ENCODE results near the gene DEPDC5.
"Not testable (repeated sequence)": the region's sequence is repeated elsewhere in the genome, so short reads cannot be mapped to it uniquely, and the experiment has no call there.

Gene DEPDC5

DNA sequence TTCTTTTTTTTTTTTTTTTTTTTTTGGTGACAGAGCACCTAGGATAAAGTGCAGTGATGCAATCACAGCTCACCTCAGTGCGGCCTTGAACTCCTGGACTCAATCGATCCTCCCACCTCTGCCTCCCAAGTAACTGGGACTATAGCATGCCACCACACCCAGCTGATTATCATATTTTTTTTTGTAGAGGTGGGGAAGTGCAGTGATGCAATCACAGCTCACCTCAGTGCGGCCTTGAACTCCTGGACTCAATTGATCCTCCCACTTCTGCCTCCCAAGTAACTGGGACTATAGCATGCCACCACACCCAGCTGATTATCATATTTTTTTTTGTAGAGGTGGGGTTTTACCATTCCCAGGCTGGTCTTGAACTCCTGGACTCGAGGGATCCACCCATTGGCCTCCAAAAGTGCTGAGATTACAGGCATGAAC, 61.6 kb downstream of the DEPDC5 start:
- DNase-seq: not testable (repeated sequence)

DNA sequence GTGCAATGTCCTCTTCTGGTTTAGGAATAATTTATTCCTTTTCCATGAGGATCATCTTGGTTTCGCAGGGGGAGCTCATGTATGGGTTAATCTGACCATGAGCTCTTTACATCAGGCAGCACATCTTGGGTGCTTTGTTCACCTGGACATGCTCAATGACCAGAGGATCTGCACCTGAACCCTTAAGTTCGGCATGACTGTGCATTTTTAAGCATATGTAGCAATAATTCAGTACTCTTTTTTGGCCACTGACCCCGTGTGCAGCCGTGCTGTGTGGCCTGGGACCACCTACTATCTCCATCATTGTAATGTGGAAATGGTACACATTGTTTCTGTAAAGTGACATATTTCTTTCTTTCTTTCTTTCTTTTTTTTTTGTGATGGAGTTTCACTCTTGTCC, 62.9 kb downstream of the DEPDC5 start:
- DNase-seq: no peak

DNA sequence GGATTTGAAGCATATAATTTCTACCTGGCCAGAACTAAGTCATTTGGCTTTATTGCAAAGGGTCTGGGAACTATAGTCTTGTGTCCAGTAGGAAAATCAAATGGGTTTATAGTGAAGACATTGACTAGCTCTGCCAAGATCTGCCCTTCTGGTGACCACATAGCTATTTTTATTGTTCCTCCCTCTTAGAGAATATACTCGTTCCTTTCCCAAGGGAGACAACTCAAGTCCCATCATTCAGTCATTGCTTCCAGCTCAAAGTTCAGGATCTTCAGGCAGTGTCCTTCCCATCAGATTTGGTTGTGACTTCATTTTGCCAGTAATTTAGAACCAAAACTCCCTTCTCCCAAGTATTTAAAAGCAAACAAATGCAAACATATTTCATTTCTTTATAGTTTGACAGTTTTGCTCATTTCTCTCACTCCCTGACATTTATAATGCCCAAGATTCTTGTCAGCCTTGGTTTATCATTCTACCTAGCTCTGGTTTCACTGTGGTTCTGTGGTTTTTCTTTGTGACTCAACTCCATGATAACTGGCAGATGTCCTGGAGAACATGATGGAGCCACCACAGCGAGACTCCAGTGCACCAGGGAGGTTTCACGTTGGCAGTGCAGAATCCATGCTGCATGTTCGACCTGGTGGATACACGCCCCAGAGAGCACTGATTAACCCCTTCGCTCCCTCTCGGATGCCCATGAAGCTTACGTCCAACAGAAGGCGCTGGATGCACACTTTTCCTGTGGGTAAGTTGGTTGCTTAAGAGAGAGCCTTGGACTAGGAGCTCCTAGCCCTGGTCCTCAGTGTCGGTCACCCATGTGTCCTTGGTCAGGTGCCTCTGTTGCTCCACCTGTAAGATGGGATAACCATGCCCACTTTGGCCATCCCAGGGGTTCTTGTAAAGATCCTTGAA, 64.9 kb downstream of the DEPDC5 start:
- DNase-seq: no peak

GRCh38 chr22:31820655-31821054, 66.8 kb downstream of the DEPDC5 start:
- no peak for DNase-seq

DNA sequence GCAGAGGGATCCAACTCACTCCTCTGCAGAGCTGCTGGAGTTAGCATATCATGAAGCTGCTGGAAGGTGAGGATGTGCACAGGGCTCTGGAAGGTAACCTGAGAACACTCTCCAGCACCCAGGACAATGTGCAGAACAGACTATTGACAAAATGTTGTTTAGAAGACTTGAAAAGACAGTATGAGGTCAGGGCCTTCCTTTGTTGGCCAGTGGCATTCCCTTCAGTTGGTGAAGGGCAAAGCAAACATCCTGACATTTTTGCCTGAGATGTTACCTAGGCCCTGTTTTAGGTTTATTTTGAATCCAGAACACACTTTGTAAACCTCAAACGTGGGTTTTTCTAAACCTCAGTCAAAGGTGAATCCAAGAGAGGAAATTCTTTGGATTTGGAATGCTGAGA, 67.8 kb downstream of the DEPDC5 start:
- no peak for DNase-seq

GRCh38 chr22:31822523-31822922, 68.7 kb downstream of the DEPDC5 start:
- no peak for DNase-seq

GRCh38 chr22:31825513-31825912, 71.7 kb downstream of the DEPDC5 start:
- DNase-seq: no peak

GRCh38 chr22:31826443-31826842, 72.6 kb downstream of the DEPDC5 start:
- DNase-seq: no peak

DNA sequence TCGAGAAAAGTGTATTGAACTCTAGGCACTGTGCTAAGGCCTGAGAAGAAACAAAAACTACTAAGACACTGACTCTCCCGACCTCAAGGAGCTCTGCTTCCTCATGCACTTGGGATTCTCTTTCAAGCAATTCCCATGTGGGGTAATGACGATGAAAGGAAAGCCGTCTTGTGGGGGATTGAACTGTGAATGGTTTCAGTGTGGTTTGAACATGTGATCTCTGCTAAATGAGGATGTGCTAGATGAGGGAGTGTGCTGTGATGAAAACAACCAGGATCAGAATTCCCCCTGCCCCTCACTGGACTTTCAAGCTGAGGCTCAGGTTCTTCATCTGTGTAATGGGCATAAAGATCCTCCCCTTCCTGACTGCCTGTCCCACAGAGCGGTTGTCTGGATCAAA, 74.9 kb downstream of the DEPDC5 start:
- DNase-seq: no peak

GRCh38 chr22:31829505-31829904, 75.7 kb downstream of the DEPDC5 start:
- no peak for DNase-seq

GRCh38 chr22:31830721-31831070, 76.9 kb downstream of the DEPDC5 start:
- DNase-seq: no peak

DNA sequence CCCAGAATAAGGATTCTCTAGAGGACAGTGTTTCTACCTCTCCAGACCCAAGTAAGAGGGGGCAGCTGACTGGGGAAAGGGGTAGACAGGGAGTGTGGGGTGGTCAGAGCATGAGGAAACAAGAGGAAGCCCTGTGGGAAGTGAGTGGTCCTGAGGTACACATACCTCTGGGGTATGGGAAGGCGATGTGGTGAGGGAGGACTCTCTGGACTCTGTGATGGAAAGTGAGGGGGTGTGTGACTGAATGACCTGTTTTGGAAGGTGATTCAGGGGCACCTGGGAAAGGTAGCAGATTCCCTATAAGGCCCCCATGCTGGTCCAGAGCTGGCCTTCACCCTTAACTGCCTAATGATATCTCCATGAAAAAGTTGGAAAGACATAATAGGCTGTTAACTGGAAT, 80.1 kb downstream of the DEPDC5 start:
- no peak for DNase-seq

DNA sequence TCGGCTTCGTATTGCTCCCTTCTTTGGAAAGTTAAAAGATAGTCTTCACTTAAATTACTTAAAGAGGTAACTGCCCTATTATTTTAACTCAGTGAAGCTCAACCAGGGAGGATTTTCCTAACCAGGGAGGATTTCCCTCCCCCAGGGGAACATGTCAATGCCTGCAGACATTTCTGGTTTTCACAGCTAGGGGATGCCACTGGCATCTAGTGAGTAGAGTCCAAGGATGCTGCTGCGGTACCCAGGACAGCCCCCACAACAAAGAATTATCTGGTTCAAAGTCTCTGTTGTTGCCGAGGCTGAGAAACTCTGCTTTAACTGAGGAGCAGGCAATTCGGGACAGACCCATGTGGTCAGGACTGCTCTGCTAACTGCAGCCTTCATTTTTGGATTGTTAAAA, 82.2 kb downstream of the DEPDC5 start:
- no peak for DNase-seq

GRCh38 chr22:31838917-31839316, 85.1 kb downstream of the DEPDC5 start:
- no peak for DNase-seq

DNA sequence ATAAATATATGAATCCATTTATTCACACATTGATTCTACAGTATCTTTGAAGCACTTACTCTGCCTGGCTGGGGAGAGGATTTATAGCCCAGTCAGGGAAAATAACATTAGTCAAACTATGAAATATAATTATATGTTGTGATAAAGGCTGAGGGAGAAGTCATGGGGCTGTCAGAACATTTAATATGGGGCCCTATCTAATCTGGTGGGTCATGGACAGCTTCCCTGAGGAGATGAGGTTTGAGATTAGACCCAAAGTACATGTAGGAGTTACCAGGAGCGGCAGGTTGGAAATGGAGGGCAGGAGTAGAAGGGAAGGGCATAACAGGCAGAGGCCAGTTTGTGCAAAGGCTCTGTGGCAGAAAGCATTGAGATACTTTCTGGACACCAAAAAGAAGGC, 86.2 kb downstream of the DEPDC5 start:
- DNase-seq: no peak

DNA sequence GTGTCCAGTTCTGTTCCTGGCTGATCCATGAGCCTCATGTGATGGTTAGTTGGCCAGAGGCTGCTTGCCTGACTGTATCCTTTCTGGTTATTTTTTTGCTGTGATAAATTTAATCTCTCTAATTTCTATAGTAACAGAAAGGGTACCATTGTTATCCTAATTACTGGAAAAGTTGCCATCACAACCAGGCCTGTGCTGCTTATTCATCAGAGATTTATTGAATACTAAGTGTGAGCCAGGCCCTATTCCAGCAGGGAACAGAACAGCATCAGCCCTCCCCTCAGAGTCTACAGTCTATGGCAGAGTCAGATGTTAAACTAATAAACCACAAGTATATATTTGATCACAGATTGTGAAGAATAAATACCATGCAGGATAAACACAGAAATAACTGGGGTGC, 86.8 kb downstream of the DEPDC5 start:
- no peak for DNase-seq

GRCh38 chr22:31841078-31841827, 87.4 kb downstream of the DEPDC5 start:
- no peak for DNase-seq

DNA sequence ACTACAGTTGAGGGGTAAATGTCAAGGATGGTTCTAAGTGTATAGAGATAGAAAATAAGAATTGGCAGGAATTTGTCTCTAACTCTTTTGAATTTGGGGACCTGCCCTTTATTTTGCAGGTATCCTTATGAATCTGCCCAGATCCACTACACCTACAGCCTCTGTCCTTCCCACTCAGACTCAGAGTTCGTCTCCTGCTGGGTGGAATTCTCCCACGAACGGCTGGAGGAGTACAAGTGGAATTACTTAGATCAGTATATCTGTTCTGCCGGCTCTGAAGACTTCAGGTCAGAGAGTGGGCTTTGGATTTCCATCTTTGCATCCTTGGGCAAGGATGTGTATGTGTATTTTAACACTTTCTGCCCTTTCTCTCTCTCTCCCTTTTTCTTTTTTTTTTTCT, 89.7 kb downstream of the DEPDC5 start:
- DNase-seq: no peak

DNA sequence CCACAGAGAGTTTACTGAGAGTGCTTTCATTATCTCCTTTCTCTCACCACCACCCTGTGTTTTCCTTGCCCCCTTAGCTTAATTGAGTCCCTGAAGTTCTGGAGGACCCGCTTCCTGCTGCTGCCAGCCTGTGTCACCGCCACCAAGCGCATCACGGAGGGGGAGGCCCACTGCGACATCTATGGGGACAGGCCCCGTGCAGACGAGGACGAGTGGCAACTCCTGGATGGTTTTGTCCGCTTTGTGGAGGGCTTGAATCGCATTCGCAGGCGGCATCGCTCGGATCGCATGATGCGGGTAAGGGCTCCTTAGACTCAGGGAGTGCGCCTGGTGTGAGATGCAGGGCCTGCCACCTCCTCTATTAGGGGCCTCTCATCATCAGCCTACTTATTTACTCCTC, 91.1 kb downstream of the DEPDC5 start:
- DNase-seq: no peak

DNA sequence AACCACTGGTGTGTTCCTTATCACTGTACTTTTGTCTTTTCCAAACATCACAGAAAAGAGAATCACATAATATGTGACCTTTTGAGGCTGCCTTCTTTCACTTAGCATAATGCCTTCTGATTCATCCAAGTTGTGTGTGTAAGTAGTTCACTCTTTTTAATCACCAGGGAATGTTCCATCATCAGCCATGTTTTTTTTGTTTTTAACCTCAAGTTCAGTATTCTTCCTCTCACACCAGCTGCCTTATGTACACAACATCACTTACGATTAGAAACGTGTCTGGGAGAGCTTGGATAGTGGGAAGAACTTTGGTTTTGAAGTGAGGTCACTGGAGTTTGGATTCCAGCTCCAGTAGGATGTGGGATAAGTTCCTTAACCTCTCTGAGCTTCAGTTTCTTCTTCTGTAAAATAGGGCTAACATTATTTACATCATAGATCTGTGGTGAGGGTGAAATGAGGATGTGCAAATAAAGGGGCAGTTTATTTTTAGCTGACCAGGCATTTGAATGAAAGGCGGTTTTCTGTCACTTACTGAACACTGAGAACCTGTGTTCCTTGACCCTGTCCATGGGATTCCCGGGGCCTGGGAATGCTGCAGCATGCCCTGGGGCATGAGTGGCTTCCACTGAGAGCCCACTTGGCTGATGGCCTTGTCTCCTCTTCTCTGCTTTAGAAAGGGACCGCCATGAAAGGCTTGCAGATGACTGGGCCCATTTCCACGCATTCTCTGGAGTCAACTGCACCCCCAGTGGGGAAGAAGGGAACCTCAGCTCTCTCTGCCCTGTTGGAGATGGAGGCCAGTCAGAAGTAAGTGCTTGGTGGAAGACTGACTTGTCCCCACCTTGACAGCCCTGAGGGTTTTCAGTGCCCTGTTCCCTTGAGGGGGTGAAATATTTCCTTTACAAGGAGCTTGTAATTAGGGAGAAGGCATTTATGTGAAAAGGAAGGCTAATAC, 92.6 kb downstream of the DEPDC5 start:
- no peak for DNase-seq

- DNase-seq: no peak
Measured at GRCh38 chr22:31848411-31848810, 94.6 kb downstream of the DEPDC5 start.

DNA sequence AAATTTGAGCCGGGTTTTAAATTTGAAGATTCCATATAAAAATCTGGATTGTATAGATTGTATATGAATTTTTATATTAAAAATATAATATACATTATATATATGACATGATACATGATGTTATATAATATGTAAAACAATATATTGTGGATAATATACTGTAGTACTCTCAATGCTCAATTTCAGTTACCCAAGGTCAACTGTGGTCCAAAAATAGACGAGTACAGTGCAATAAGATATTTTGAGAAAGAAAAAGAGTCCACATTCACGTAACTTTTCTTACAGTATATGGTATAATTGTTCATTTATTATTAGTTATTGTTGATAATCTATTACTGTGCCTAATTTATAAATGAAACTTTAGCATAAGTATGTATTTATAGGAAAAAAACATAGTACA, 96.3 kb downstream of the DEPDC5 start:
- no peak for DNase-seq

Data from NCI-H1436 (cell line).